ENCODE data around the gene UHRF1. TPM values are rescaled to one million over a fixed set of nuclear protein-coding genes. Genes with fewer than 3 reads are reported as not detected.

UHRF1 gene
- polyA plus RNA-seq, 1 of the 3 experiments (the other 2 are of a cell fraction): 43.4 TPM

DNA sequence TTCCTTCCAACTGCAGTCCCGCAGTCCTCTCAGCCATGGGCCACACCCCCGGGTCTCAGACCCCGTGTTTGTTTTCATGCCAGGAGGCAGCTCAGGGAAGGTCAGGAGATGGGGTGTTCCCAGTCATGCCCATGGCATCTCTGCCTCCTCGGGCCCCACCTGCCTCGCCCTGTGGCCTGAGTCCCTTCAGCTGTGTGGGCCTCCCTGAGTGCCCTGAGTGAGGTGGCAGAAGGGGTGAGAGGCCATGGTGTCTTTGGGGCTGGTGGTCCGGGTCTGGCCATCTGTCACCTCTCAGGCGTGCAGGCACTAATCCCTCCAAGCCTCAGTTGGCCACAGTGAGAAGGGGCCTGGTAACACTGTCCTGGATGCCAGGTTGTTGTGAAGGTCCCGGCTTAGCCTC lies 48.7 kb downstream of the UHRF1 start:
- ChIA-PET CTCF (interaction anchor here (0.7 to 1.4 kb wide), 2 partner anchors 19 to 72 kb away, joined by 3 read pairs; no protein-coding TSS in a partner anchor), POLR2A (no interaction called here)
- H3K4me3 ChIP-seq (ENCODE audit: low read depth in 2 of 2, low read length in 1 of 2): no peak overlapping the region
- no peaks in the 10 kb centered on the region for H3K27me3 ChIP-seq (ENCODE audit: insufficient read depth)
- peaks cover 3% of the 10 kb centered on the region for H3F3A ChIP-seq (replicated peaks; ENCODE audit: insufficient read depth)
- H3K9ac ChIP-seq: no peak overlapping the region
- H3K4me2 ChIP-seq: no peak overlapping the region
- peaks cover 8% of the 10 kb centered on the region; the same call in 1 of the 2 replicates for H3K79me2 ChIP-seq (ENCODE audit: insufficient read depth)
- H3K9me3 ChIP-seq: no peaks in the 10 kb centered on the region
- no peak overlapping the region for H2AFZ ChIP-seq (ENCODE audit: low read depth)
- H4K20me1 ChIP-seq (ENCODE audit: insufficient read depth): peaks cover 1% of the 10 kb centered on the region; the same call in 1 of the 2 replicates
- no peak for DNase-seq
- H3K9me2 ChIP-seq: no peaks in the 10 kb centered on the region
- H3K27ac ChIP-seq (ENCODE audit: low read depth in 2 of 2, low read length in 1 of 2): no peak overlapping the region
- no peaks in the 10 kb centered on the region for H3K4me1 ChIP-seq (ENCODE audit: control insufficient read depth in 1 of 2, insufficient read depth in 2 of 2, low read depth in 1 of 2, low read length in 1 of 2)
- TF ChIP-seq TAF1 (IDR thresholded peaks at IDR 0.05; ENCODE audit: borderline replicate concordance, low read depth, low read length): no peak
- H3K36me3 ChIP-seq (replicated peaks in 1 of 2; ENCODE audit: control insufficient read depth in 1 of 2, insufficient read depth in 2 of 2, low read length in 1 of 2): peaks cover 19 to 32% of the 10 kb centered on the region in 2 experiments
- 91% methylated on average over 4 of the region's 8 CpGs for WGBS (ENCODE audit: low lambda C conversion rate)

DNA sequence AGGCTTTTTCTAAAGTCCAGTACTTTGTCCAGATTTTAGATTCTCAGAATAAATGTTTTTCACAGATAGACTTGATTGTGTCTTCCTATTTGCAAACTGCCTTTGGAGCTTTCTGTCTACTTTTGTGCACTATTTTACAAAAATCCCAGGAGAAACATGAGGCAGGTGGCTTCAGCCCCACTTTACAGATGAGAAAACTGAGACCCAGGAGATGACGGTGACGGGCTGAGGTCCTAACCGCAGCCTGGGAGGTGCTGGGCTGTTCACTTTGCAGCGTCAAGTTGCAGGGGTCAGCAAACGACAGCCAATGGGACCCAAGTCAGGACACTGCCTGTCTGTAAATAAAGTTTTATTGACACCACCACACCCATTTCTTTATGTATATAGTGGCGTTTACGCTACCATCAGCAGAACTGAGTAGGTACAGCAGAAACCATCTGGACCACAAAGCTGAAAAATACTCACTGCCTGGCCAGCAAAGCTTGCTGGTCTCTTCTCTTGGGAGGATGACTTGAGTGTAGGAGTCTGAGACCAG lies 52.9 kb downstream of the UHRF1 start:
- DNase-seq: no peak
- Histone ChIP-seq H3K4me1 (ENCODE audit: control insufficient read depth in 1 of 2, insufficient read depth in 2 of 2, low read depth in 1 of 2, low read length in 1 of 2) (no peaks in the 10 kb centered on the region), H3F3A (replicated peaks; ENCODE audit: insufficient read depth) (peaks cover 22% of the 10 kb centered on the region), H4K20me1 (ENCODE audit: insufficient read depth) (no peaks in the 10 kb centered on the region; the same call in 1 of the 2 replicates), H2AFZ (ENCODE audit: low read depth) (no peak overlapping the region), H3K27ac (ENCODE audit: low read depth in 2 of 2, low read length in 1 of 2) (no peak overlapping the region), H3K79me2 (ENCODE audit: insufficient read depth) (peaks cover 8% of the 10 kb centered on the region; the same call in 1 of the 2 replicates), H3K4me2 (no peak overlapping the region), H3K36me3 (replicated peaks in 1 of 2; ENCODE audit: control insufficient read depth in 1 of 2, insufficient read depth in 2 of 2, low read length in 1 of 2) (peaks cover 7 to 17% of the 10 kb centered on the region in 2 experiments), H3K9me3 (no peaks in the 10 kb centered on the region), H3K27me3 (ENCODE audit: insufficient read depth) (no peaks in the 10 kb centered on the region), H3K4me3 (ENCODE audit: low read depth in 2 of 2, low read length in 1 of 2) (no peak overlapping the region), H3K9me2 (no peaks in the 10 kb centered on the region), H3K9ac (no peak overlapping the region)
- WGBS (ENCODE audit: low lambda C conversion rate): 94% methylated on average over 5 of the region's 7 CpGs
- TF ChIP-seq GATA2 (CRISPR knock-in tag; IDR thresholded peaks at IDR 0.05) (no peak), NRF1 (IDR thresholded peaks at IDR 0.05; ENCODE audit: low read depth, low read length) (no peak), TCF12 (IDR thresholded peaks at IDR 0.05) (no peak), MEF2A (IDR thresholded peaks at IDR 0.05; ENCODE audit: borderline replicate concordance, low read depth) (no peak), EZH2phosphoT487 (IDR thresholded peaks at IDR 0.05; ENCODE audit: borderline replicate concordance, low read depth) (no peak)
- POLR2A ChIA-PET: no interaction called here
- CTCF ChIA-PET: no interaction called here

DNA sequence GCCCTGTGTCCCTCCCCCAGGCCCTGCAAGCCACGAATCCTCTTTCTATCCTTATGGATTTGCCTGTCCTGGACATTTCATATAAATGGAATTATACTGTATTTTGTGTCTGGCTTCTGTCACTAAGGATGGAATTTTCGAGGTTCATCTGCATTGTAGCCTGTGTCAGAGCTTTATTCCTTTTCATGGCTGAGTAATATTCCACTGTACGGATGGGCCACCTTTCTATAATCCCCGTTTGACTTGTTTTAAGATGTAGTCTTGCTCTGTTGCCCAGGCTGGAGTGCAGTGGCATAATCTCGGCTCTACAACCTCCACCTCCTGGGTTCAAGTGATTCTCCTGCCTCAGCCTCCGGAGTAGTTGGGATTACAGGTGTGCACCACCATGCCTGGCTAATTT lies 55.8 kb downstream of the UHRF1 start:
- no peaks in the 10 kb centered on the region for H3K27me3 ChIP-seq (ENCODE audit: insufficient read depth)
- H3K9me2 ChIP-seq: no peaks in the 10 kb centered on the region
- H3K27ac ChIP-seq (ENCODE audit: low read depth in 2 of 2, low read length in 1 of 2): no peak overlapping the region
- DNase-seq: no peak
- ChIA-PET CTCF (interaction anchor here (1.0 to 1.1 kb wide), 2 partner anchors 17 to 53 kb away, joined by 3 to 4 read pairs; no protein-coding TSS in a partner anchor), POLR2A (no interaction called here)
- H3K9ac ChIP-seq: no peak overlapping the region
- H3K4me2 ChIP-seq: no peak overlapping the region
- H3K9me3 ChIP-seq: no peaks in the 10 kb centered on the region
- H3K36me3 ChIP-seq (replicated peaks in 1 of 2; ENCODE audit: control insufficient read depth in 1 of 2, insufficient read depth in 2 of 2, low read length in 1 of 2): peaks cover 5 to 11% of the 10 kb centered on the region in 2 experiments
- H3K4me3 ChIP-seq (ENCODE audit: low read depth in 2 of 2, low read length in 1 of 2): no peak overlapping the region
- H3F3A ChIP-seq (replicated peaks; ENCODE audit: insufficient read depth): peaks cover 29% of the 10 kb centered on the region
- H4K20me1 ChIP-seq (ENCODE audit: insufficient read depth): peaks cover 5% of the 10 kb centered on the region
- WGBS (ENCODE audit: low lambda C conversion rate): 97% methylated on average over 6 of the region's 6 CpGs
- peaks cover 15% of the 10 kb centered on the region for H3K79me2 ChIP-seq (ENCODE audit: insufficient read depth)
- H3K4me1 ChIP-seq (ENCODE audit: control insufficient read depth in 1 of 2, insufficient read depth in 2 of 2, low read depth in 1 of 2, low read length in 1 of 2): peaks cover 0 to 8% of the 10 kb centered on the region in 2 experiments; a peak in 1 of 4 replicates
- H2AFZ ChIP-seq (ENCODE audit: low read depth): no peak overlapping the region
- TF ChIP-seq, protein P1, sequence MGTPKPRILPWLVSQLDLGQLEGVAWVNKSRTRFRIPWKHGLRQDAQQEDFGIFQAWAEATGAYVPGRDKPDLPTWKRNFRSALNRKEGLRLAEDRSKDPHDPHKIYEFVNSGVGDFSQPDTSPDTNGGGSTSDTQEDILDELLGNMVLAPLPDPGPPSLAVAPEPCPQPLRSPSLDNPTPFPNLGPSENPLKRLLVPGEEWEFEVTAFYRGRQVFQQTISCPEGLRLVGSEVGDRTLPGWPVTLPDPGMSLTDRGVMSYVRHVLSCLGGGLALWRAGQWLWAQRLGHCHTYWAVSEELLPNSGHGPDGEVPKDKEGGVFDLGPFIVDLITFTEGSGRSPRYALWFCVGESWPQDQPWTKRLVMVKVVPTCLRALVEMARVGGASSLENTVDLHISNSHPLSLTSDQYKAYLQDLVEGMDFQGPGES (IDR thresholded peaks at IDR 0.05; ENCODE audit: low read depth, low read length): no peak
- no peak for TF ChIP-seq EZH2phosphoT487 (IDR thresholded peaks at IDR 0.05; ENCODE audit: borderline replicate concordance, low read depth)
- TF ChIP-seq NFIC (IDR thresholded peaks at IDR 0.05; ENCODE audit: borderline replicate concordance): no peak
- TF ChIP-seq MEF2A (IDR thresholded peaks at IDR 0.05; ENCODE audit: borderline replicate concordance, low read depth): no peak
- no peak for TF ChIP-seq GABPA (IDR thresholded peaks at IDR 0.05; ENCODE audit: low read depth)
- no peak for TF ChIP-seq JUND (IDR thresholded peaks at IDR 0.05)
- TF ChIP-seq FOXJ3 (CRISPR knock-in tag; IDR thresholded peaks at IDR 0.05): no peak
- TF ChIP-seq RXRA (IDR thresholded peaks at IDR 0.05; ENCODE audit: borderline replicate concordance, low read depth): no peak
- TF ChIP-seq POLR2AphosphoS5 (IDR thresholded peaks at IDR 0.05; ENCODE audit: low read depth, low read length): no peak
- TF ChIP-seq TCF12 (IDR thresholded peaks at IDR 0.05): no peak
- TF ChIP-seq EP300 (IDR thresholded peaks at IDR 0.05; ENCODE audit: borderline replicate concordance in 1 of 2, low read depth in 1 of 2, low read length in 1 of 2): no peak
- TF ChIP-seq, protein P2, sequence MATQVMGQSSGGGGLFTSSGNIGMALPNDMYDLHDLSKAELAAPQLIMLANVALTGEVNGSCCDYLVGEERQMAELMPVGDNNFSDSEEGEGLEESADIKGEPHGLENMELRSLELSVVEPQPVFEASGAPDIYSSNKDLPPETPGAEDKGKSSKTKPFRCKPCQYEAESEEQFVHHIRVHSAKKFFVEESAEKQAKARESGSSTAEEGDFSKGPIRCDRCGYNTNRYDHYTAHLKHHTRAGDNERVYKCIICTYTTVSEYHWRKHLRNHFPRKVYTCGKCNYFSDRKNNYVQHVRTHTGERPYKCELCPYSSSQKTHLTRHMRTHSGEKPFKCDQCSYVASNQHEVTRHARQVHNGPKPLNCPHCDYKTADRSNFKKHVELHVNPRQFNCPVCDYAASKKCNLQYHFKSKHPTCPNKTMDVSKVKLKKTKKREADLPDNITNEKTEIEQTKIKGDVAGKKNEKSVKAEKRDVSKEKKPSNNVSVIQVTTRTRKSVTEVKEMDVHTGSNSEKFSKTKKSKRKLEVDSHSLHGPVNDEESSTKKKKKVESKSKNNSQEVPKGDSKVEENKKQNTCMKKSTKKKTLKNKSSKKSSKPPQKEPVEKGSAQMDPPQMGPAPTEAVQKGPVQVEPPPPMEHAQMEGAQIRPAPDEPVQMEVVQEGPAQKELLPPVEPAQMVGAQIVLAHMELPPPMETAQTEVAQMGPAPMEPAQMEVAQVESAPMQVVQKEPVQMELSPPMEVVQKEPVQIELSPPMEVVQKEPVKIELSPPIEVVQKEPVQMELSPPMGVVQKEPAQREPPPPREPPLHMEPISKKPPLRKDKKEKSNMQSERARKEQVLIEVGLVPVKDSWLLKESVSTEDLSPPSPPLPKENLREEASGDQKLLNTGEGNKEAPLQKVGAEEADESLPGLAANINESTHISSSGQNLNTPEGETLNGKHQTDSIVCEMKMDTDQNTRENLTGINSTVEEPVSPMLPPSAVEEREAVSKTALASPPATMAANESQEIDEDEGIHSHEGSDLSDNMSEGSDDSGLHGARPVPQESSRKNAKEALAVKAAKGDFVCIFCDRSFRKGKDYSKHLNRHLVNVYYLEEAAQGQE (IDR thresholded peaks at IDR 0.05; ENCODE audit: low read depth, low read length): no peak
- TF ChIP-seq, protein P3, sequence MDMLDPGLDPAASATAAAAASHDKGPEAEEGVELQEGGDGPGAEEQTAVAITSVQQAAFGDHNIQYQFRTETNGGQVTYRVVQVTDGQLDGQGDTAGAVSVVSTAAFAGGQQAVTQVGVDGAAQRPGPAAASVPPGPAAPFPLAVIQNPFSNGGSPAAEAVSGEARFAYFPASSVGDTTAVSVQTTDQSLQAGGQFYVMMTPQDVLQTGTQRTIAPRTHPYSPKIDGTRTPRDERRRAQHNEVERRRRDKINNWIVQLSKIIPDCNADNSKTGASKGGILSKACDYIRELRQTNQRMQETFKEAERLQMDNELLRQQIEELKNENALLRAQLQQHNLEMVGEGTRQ (IDR thresholded peaks at IDR 0.05; ENCODE audit: borderline replicate concordance, low read depth, low read length): no peak

Data from SK-N-SH (cell line).